LoVo (cell line): Measurements from ENCODE around the gene HECTD1.
"Not testable (repeated sequence)": the region's sequence is repeated elsewhere in the genome, so short reads cannot be mapped to it uniquely, and the experiment has no call there.

Experiments
- DNase-seq: peaks from one replicate; pipeline ENCODE4 v3.0.0-alpha.2; 2016; ENCODE audit warnings: low spot score

HECTD1 gene

DNA sequence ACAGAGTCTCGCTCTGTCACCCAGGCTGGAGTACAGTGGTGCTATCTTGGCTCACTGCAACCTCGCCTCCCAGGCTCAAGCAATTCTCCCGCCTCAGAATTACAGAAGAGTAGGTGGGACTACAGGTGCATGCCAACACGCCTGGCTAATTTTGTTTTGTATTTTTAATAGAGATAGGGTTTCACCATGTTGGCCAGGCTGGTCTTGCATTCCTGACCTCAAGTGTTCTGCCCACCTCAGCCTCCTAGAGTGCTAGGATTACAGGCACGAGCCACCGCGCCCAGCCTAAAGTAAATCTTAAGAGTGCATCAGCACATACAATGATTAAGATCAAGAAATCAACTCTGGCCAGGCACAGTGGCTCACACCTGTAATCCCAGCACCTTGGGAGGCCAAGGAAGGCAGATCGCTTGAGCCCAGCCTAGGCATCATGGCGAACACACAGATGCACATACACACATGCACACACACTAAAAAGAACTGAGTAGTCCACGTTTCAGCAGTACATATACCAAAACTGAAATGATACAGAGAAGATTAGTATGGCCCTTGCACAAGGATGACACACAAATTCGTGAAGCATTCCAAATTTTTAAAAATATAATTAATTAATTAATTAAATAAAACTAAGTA, 65.0 kb downstream of the HECTD1 start:
- no peak for DNase-seq

GRCh38 chr14:31139301-31139847, 68.2 kb downstream of the HECTD1 start:
- DNase-seq: no peak

- no peak for DNase-seq
Measured at GRCh38 chr14:31138301-31138700, 69.3 kb downstream of the HECTD1 start.

DNA sequence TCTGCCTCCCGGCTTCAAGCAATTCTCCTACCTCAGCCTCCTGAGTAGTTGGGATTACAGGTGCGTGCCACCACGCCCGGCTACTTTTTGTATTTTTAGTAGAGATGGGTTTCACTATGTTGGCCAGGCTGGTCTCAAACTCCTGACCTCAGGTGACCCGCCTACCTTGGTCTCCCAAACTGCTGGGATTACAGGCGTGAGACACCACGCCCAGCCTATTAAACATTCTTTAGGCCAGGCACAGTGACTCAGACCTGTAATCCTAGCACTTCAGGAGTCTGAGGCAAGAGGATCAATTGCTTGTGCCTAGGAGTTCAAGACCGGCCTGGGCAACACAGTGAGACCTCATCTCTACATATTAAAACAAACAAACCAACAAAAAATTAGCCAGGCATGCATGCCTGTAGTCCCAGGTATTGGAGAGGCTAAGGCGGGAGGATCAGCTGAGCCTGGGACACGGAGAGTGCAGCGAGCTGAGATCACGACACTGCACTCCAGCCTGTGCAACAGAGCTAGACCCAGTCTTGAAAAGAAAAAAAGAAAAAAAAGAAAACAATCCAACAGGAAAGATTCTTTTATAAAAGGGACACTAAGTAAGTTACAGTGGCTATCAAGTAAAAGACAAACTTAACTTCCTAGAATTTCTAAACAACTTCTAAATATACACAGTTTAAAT, 70.2 kb downstream of the HECTD1 start:
- peak; percentile 33 for DNase-seq

DNA sequence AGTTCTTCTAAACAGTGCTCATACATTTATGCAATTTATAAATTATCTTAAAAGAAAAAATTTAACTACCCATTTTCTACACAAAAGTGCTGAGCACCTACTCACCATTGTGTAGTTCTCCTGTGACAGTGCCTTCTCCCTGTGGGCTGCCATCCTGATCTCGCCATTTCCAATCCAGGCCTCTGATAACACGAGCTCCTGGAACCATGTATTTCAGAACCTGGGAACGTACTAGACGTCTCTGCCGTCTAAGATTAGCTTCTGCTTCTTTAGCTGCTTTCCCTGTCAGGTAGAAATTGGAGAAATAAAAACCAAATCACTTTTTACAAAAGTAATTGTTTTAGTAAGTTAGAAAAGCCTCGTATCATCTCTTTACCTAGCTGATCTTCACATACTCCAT, 74.5 kb downstream of the HECTD1 start:
- no peak for DNase-seq

DNA sequence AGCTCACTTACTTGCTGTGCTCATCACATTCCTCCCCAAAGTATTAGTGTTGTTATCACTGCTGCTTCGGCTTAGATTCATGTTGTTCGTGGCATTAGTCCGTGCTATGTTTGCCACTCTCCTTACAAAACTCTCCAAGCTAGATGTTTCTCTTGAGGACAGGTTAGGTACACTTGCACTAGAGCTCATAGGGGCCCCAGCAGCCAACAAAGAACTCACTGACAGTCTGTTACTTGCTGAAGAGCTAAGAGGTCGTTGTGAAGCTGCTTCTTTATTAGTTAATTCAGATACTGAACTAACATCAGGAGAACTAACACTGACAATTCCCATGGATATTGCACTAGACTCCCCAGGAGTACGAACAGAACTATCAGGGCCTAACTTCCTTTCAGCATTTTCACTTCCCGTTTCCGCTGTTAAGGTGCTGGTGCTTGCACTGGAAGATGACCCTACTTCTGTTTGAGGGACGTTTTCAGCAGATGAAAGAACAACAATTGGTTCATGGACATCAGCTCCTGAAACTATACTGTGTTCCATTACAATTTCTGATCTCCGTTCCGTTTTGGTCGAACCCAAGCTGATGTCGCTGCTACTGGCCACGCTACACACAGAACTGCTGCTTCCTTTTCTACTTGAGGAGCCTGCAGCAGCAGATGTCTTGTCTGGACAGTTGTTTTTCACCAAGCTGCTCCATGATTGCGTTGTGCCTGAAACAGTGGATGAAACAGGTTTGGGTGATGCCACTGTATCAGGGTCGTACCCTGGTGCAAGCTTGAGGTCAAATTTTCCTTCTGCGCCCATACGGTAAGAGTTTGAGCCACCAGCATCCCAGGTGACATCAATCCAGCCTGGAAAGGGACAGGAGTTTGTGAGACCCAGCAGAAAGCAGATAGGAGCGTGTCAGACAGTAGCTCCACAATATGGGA, 78.7 kb downstream of the HECTD1 start:
- no peak for DNase-seq

DNA sequence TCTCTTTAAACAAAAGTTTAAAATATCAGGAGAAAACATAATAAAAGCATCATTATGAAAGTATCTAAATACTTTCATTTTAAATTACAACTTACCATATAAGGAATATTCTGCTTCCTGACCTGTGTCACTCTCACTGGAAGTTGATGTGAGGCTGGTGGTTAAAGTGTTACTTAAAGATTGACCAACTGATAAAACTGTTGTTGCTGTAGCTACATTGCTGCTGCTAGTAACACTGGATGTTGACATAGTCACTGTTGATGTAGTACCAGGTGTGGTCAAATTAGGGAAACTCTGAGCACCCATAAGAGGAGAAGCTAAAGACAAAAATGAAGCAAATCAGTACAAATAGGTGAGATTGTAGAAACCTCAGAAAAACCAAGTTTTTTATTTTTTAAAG, 79.9 kb downstream of the HECTD1 start:
- no peak for DNase-seq

DNA sequence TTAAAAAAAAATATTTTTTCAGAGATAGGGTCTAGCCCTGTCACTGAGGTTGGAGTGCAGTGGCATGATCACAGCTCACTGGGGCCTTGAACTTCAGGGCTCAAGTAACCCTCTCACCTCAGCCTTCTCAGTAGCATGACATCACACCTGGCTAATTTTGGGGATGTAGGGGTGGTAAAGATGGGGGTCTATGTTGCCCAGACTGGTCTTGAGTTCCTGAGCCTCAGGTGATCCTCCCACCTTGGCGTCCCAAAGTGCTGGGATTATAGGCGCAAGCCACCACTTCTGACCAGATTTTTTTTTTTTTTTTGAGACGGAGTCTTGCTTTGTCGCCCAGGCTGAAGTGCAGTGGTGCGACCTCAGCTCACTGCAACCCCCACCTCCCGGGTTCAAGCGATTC, 80.9 kb downstream of the HECTD1 start:
- DNase-seq: no peak

GRCh38 chr14:31125231-31125630, 82.4 kb downstream of the HECTD1 start:
- no peak for DNase-seq

GRCh38 chr14:31124197-31124596, 83.4 kb downstream of the HECTD1 start:
- no peak for DNase-seq

DNA sequence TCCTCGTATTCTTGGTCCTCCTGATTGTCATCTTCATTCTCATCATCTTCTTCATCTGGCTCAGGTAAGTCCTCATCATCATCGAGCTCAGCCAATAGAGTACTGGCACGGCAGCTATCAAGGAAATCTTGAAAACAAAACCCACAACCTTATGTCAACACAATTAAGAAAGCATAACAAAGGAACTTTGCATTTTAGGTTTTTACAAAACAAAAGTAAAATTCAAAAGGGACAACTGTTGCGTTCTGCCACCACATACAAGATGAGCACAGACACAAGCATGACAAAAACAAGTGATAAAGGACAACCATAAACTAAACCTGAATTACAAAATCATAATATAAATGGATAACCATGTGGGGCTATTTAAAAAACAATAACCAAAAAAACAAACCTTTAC, 84.7 kb downstream of the HECTD1 start:
- no peak for DNase-seq

GRCh38 chr14:31122098-31122611, 85.4 kb downstream of the HECTD1 start:
- no peak for DNase-seq

DNA sequence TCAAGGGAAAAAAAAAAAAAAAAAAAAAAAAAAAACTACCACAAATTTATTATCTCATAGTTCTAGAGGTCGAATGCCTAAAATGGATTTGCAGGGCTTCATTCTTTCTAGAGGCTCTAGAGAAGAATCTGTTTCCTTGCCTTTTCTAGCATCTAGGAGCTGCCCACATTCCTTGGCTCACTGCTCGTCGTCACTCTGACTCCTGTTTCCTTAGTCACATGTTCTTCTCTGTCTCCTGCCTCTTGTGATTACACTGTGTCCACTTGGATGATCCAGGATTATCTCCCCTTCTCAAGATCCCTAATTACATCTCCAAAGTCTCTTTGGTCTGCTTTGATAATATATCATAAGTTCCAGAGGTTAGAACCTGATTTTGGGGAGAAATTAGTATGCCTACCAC, 88.7 kb downstream of the HECTD1 start:
- no peak for DNase-seq

DNA sequence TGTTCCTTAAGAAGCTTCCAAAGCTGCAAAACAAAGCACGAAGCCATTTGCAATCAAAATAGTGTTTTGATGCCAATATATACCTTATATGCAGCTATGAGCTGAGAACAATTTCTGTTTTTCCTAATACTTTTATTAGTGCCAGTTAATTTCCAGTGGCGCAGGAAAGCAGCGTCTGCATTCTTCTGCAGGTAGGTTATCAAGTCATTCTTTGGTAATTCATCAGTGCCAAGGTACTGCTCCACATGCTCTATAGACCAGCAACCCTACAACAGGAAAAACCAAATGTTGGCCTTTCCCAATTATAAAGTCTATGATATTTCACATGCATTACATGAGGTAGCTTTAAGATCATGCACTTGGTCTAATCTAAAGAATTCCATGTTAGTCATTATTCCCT, 93.8 kb downstream of the HECTD1 start:
- DNase-seq: no peak

DNA sequence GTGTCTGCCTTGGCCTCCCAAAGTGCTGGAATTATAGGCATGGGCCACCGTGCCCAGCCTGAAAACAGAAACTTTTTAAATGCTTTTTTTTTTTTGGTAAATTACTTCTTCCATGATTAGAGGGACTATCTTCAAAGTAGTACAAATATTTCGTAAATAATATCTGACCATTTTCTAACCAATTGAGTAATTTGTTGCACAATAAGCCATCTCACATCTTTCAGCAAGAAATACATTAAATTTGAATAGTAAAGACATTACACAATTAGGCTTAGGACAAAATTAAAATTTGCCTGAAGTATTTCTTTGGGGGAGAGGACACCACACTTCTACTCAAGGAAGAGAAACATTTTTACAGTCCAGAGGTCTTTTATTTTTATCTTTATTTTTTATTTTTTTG, 96.7 kb downstream of the HECTD1 start:
- no peak for DNase-seq

GRCh38 chr14:31109257-31109656, 98.3 kb downstream of the HECTD1 start:
- no peak for DNase-seq

GRCh38 chr14:31106768-31107167, 100.8 kb downstream of the HECTD1 start:
- DNase-seq: no peak

DNA sequence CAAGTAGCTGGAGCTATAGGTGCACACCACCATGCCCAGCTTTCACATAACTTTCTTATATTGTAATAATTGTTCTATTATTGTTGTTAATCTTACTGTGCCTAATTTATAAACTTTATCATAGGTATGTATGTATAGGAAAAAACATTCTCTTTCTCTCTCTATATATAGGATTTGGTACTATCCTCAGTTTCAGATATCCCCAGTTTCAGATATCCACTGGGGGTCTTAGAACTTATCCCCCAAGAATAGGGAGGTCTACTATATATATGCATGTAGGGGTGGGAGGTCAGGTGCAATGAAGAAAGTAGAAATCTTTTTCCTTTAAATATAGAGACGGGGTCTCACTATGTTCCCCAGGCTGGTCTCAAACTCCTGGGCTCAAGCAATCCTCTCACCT, 110.5 kb downstream of the HECTD1 start:
- DNase-seq: no peak

GRCh38 chr14:31096255-31096654, 111.3 kb downstream of the HECTD1 start:
- no peak for DNase-seq

GRCh38 chr14:31095817-31096216, 111.8 kb downstream of the HECTD1 start:
- not testable (repeated sequence) for DNase-seq

GRCh38 chr14:31093884-31094839, 113.4 kb downstream of the HECTD1 start:
- DNase-seq: not testable (repeated sequence)
